ENCODE data around the gene ETFA. TPM values are rescaled to one million over a fixed set of nuclear protein-coding genes. Genes with fewer than 3 reads are reported as not detected.

The ETFA gene
- polyA plus RNA-seq, 2 donors = 43.5 to 111 TPM

DNA sequence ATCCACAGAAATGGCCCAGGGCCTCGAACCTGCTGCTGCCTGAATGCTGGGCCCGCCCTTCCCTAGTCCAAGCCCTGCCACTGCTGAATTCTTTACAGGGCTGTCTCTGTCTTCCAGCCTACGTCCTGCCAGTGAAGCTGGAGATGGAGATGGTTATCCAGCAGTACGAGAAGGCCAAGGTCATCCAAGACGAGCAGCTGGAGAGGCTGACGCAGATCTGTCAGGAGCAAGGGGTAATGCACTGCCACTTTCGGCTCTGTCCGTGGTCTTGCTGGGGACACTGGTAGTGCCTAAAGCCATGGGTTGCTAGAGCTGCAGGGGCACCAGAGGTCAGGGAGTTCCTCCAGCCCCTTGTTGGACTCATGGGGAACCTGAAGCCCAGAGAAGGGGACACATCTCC is 135.8 kb downstream of the ETFA start:
- H3K36me3 ChIP-seq (ENCODE audit: control insufficient read depth in 2 of 2, insufficient read depth in 2 of 2, low read length in 1 of 2) = no peaks in the 10 kb centered on the region
- H3K4me1 ChIP-seq (ENCODE audit: control insufficient read depth in 2 of 2, insufficient read depth in 2 of 2, low read length in 1 of 2) = peaks cover 2 to 10% of the 10 kb centered on the region in 2 donors
- no peaks in the 10 kb centered on the region for H3K27me3 ChIP-seq (ENCODE audit: control insufficient read depth in 1 of 2, insufficient read depth in 2 of 2, low read length in 2 of 2)
- no peaks in the 10 kb centered on the region for H3K9me3 ChIP-seq (ENCODE audit: control insufficient read depth in 2 of 2, insufficient read depth in 1 of 2, low read depth in 1 of 2, low read length in 1 of 2)
- H3K4me3 ChIP-seq (ENCODE audit: low read depth in 1 of 2, low read length in 2 of 2) = no peak overlapping the region
- WGBS, 2 donors = 90 to 93% methylated on average over 8 of the region's 8 CpGs
- H3K27ac ChIP-seq (ENCODE audit: low read depth in 2 of 2, low read length in 1 of 2) = no peak overlapping the region

DNA sequence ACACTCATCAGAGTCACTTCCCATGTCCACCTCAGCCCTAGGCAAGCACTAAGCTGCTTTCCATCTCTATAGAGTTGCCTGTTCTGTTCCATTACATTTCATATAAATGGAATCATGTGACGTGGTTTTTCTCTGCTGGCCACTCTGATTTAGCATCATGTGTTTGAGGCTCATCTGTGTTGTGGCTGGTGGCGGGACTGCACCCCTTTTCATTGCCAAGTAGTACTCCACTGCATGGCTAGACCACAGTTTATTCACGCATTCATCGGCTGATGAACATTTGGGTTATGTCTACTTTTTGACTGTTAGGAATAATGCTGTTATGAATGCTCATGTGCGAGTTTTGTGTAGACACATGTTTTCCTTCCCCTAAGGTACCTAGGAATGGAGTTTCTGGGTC is 136.6 kb downstream of the ETFA start:
- 89 to 93% methylated on average over 5 of the region's 5 CpGs for WGBS, 2 donors
- H3K27ac ChIP-seq (ENCODE audit: low read depth in 2 of 2, low read length in 1 of 2) = no peak overlapping the region
- H3K27me3 ChIP-seq (ENCODE audit: control insufficient read depth in 1 of 2, insufficient read depth in 2 of 2, low read length in 2 of 2) = no peaks in the 10 kb centered on the region
- no peaks in the 10 kb centered on the region for H3K36me3 ChIP-seq (ENCODE audit: control insufficient read depth in 2 of 2, insufficient read depth in 2 of 2, low read length in 1 of 2)
- H3K4me3 ChIP-seq (ENCODE audit: low read depth in 1 of 2, low read length in 2 of 2) = no peak overlapping the region
- H3K4me1 ChIP-seq (ENCODE audit: control insufficient read depth in 2 of 2, insufficient read depth in 2 of 2, low read length in 1 of 2) = peaks cover 2 to 10% of the 10 kb centered on the region in 2 donors
- no peaks in the 10 kb centered on the region for H3K9me3 ChIP-seq (ENCODE audit: control insufficient read depth in 2 of 2, insufficient read depth in 1 of 2, low read depth in 1 of 2, low read length in 1 of 2)

DNA sequence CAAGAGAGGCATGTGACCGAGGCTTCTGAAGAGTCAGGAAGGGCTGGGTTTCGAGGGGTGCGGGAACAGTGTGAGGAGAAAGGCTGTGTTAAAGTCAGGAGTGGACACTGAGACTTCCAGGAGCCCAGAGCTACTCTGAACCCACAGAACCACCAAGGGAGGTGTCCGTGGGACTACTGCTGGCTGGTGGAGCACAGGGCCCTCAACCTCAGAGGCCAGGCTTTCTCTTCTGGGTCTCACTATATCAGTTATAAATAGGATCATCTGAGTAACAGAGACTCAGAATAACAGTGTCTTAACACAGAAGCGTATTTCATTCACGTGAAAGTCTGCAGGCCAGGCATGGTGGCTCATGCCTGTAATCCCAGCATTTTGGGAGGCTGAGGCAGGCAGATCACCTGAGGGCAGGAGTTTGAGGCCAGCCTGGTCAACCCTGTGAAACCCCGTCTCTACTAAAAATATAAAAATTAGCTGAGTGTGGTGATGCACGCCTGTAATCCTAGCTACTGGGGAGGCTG is 137.9 kb downstream of the ETFA start:
- WGBS, 2 donors = 85 to 87% methylated on average over 8 of the region's 8 CpGs
- peaks cover 2 to 9% of the 10 kb centered on the region in 2 donors for H3K4me1 ChIP-seq (ENCODE audit: control insufficient read depth in 2 of 2, insufficient read depth in 2 of 2, low read length in 1 of 2)
- H3K27ac ChIP-seq (ENCODE audit: low read depth in 2 of 2, low read length in 1 of 2) = no peak overlapping the region
- no peaks in the 10 kb centered on the region for H3K36me3 ChIP-seq (ENCODE audit: control insufficient read depth in 2 of 2, insufficient read depth in 2 of 2, low read length in 1 of 2)
- no peak overlapping the region for H3K4me3 ChIP-seq (ENCODE audit: low read depth in 1 of 2, low read length in 2 of 2)
- no peaks in the 10 kb centered on the region for H3K9me3 ChIP-seq (ENCODE audit: control insufficient read depth in 2 of 2, insufficient read depth in 1 of 2, low read depth in 1 of 2, low read length in 1 of 2)
- no peaks in the 10 kb centered on the region for H3K27me3 ChIP-seq (ENCODE audit: control insufficient read depth in 1 of 2, insufficient read depth in 2 of 2, low read length in 2 of 2)

DNA sequence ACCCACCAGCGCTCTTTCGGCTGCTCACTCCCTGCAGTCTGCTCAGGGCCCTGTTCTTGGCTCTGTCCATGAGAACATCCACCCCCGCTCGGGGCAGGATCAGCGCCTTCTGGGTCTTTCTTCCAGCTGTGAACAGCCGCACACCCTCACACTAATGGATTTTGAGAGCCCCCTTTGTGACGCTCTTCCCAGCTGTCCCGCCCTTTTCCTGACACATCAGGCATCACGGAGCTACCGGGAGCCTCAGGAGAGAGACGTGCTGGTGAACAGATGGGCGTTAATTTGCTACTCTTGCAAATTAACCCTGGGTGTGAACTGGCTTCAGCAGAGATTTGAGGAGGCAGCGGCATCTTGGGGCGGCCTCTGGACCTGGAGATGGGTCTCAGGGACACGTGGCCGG is 138.5 kb downstream of the ETFA start:
- 67 to 71% methylated on average over 16 of the region's 16 CpGs for WGBS, 2 donors
- Histone ChIP-seq H3K27ac (ENCODE audit: low read depth in 2 of 2, low read length in 1 of 2) (no peak overlapping the region), H3K36me3 (ENCODE audit: control insufficient read depth in 2 of 2, insufficient read depth in 2 of 2, low read length in 1 of 2) (no peaks in the 10 kb centered on the region)

DNA sequence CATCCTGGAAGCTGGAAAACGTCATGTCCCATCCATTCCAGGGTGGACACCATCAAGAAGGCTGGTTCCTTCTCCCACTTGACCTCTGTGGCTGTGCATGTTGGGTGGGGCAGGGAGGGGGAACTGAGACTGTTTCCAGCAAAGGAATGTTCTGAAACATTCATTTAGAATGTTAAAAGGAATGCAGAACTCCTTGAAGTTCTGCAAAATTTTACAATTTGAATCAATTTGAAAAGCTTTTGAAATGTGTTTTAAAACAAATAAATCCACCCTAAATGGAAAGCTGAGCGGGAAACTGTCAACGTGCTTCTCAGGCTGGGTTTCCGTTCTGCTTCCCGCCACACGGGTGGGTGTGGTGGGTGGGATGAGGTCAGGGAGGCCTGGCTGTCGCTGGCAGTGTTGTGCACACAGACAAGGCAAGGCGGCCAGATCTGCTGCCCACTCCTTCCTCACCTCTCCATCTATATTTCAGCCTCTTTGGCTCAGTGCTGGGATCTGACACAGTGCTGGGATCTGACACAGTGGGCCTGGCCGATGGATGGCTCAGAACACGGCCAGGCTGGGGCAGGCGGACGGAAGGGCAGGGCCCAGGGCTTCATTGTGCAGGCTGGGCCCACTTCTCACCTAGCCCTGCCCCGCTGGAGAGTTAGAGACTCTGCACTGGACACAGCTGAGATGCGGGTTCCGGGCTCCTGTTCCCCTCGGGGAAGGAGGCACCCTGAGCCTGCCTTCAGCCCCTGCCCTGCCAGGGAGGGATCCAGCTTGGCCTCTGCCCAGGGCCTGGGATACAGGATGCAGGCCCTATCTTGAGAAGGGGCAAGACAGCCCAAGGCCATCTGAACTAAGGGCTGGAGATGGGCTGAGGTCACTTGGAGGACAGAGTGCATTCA is 141.1 kb downstream of the ETFA start:
- no peak overlapping the region for H3K4me3 ChIP-seq (ENCODE audit: low read depth in 1 of 2, low read length in 2 of 2)

More for the DNA sequence above, 138.5 kb downstream of the ETFA start:
- no peaks in the 10 kb centered on the region for H3K9me3 ChIP-seq (ENCODE audit: control insufficient read depth in 2 of 2, insufficient read depth in 1 of 2, low read depth in 1 of 2, low read length in 1 of 2)
- no peaks in the 10 kb centered on the region for H3K27me3 ChIP-seq (ENCODE audit: control insufficient read depth in 1 of 2, insufficient read depth in 2 of 2, low read length in 2 of 2)
- peaks cover under 1 to 4% of the 10 kb centered on the region in 2 donors for H3K4me1 ChIP-seq (ENCODE audit: control insufficient read depth in 2 of 2, insufficient read depth in 2 of 2, low read length in 1 of 2)
- H3K4me3 ChIP-seq (ENCODE audit: low read depth in 1 of 2, low read length in 2 of 2) = no peak overlapping the region

DNA sequence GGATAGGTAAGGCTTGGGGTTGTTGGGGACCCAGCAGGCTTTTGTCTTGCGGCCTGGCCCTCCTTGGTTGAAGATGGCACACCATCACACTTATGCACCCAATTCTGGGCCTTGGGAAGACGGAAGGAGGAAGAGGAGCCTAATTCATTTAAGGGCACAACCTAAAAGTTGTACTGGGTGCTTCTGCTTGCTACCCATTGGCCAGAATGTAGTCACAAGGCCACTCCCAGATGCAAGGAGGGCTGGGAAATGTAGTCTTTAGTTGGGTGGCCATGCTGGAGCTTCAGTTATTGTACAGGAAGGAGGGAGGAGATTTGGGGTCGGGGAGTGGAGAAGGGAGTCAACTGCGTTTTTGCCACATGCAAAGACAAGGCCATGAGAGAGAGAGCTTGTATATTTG is 142.3 kb downstream of the ETFA start:
- Histone ChIP-seq H3K9me3 (ENCODE audit: control insufficient read depth in 2 of 2, insufficient read depth in 1 of 2, low read depth in 1 of 2, low read length in 1 of 2) (no peaks in the 10 kb centered on the region), H3K27me3 (ENCODE audit: control insufficient read depth in 1 of 2, insufficient read depth in 2 of 2, low read length in 2 of 2) (no peaks in the 10 kb centered on the region), H3K36me3 (ENCODE audit: control insufficient read depth in 2 of 2, insufficient read depth in 2 of 2, low read length in 1 of 2) (no peaks in the 10 kb centered on the region), H3K27ac (ENCODE audit: low read depth in 2 of 2, low read length in 1 of 2) (no peak overlapping the region), H3K4me1 (ENCODE audit: control insufficient read depth in 2 of 2, insufficient read depth in 2 of 2, low read length in 1 of 2) (no peaks in the 10 kb centered on the region), H3K4me3 (ENCODE audit: low read depth in 1 of 2, low read length in 2 of 2) (no peak overlapping the region)
- 77 to 81% methylated on average over 4 of the region's 4 CpGs for WGBS, 2 donors

More for the DNA sequence above, 141.1 kb downstream of the ETFA start:
- Histone ChIP-seq H3K9me3 (ENCODE audit: control insufficient read depth in 2 of 2, insufficient read depth in 1 of 2, low read depth in 1 of 2, low read length in 1 of 2) (no peaks in the 10 kb centered on the region), H3K4me1 (ENCODE audit: control insufficient read depth in 2 of 2, insufficient read depth in 2 of 2, low read length in 1 of 2) (no peaks in the 10 kb centered on the region), H3K36me3 (ENCODE audit: control insufficient read depth in 2 of 2, insufficient read depth in 2 of 2, low read length in 1 of 2) (no peaks in the 10 kb centered on the region), H3K27me3 (ENCODE audit: control insufficient read depth in 1 of 2, insufficient read depth in 2 of 2, low read length in 2 of 2) (no peaks in the 10 kb centered on the region), H3K27ac (ENCODE audit: low read depth in 2 of 2, low read length in 1 of 2) (peak overlapping the region in 1 of 2 donors; percentile 29)
- WGBS, 2 donors = 80% methylated on average over 16 of the region's 16 CpGs

DNA sequence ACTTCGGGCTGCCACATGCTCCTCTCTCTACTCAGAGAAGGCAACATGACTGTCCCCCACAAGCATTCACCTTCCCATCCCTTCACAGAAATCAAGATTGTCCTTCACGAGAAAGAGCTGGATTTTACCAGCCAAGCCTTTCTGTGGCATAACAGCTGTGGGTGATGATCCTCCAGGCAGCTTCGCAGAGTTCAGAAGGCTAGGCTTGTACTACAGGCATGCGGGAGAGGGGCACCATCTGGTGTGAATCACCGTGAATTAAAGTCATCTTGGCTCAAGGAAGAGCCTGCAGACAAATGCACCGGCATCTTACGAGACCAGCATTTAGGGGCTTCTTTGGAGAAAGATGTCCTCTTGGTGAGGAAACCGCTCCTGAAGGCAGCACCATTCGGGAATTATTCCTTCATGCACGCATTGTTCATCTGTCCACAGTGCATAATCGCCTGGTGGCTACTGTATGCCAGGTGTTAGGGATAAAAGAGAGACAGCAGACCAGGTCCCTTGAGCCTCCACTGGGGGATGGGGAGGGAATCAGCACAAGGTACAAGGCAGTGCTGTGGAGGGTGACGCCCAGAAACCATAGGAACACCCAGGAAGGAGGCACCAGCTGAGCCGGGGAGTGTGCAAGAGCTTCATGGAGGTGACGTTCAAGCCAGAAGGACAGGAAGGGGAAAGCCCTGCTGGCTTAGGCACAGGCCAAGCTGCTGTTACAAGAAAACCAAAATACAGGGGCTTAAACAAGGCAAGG is 142.9 kb downstream of the ETFA start:
- Histone ChIP-seq H3K27ac (ENCODE audit: low read depth in 2 of 2, low read length in 1 of 2) (no peak overlapping the region), H3K9me3 (ENCODE audit: control insufficient read depth in 2 of 2, insufficient read depth in 1 of 2, low read depth in 1 of 2, low read length in 1 of 2) (no peaks in the 10 kb centered on the region), H3K4me1 (ENCODE audit: control insufficient read depth in 2 of 2, insufficient read depth in 2 of 2, low read length in 1 of 2) (peaks cover 0 to 2% of the 10 kb centered on the region in 2 donors), H3K4me3 (ENCODE audit: low read depth in 1 of 2, low read length in 2 of 2) (no peak overlapping the region), H3K27me3 (ENCODE audit: control insufficient read depth in 1 of 2, insufficient read depth in 2 of 2, low read length in 2 of 2) (no peaks in the 10 kb centered on the region), H3K36me3 (ENCODE audit: control insufficient read depth in 2 of 2, insufficient read depth in 2 of 2, low read length in 1 of 2) (no peaks in the 10 kb centered on the region)
- WGBS, 2 donors = 86 to 87% methylated on average over 14 of the region's 14 CpGs

DNA sequence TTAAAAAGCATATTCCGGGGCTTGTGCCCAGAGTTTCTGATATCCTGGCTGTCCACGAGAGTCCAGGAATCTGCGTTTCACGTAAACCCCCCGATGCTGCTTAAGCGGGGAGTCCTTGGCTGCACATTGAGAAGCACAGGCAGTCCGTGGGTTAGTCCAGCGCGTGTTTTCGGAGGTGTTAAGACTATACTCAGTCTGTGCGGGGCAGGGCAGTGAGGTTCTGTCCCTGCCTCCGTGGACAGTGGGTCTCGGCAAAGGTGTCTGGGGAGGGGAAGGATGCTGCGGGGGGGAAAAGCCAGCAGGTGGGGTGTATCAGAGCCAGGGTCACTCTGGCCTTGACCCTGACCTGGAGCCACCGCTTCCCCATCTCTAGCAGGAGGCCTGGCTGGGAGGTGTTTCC is 145.3 kb downstream of the ETFA start:
- H3K4me1 ChIP-seq (ENCODE audit: control insufficient read depth in 2 of 2, insufficient read depth in 2 of 2, low read length in 1 of 2) = peaks cover 2 to 12% of the 10 kb centered on the region in 2 donors
- H3K36me3 ChIP-seq (ENCODE audit: control insufficient read depth in 2 of 2, insufficient read depth in 2 of 2, low read length in 1 of 2) = no peaks in the 10 kb centered on the region
- H3K27me3 ChIP-seq (ENCODE audit: control insufficient read depth in 1 of 2, insufficient read depth in 2 of 2, low read length in 2 of 2) = no peaks in the 10 kb centered on the region
- WGBS, 2 donors = 93% methylated on average over 15 of the region's 15 CpGs
- H3K9me3 ChIP-seq (ENCODE audit: control insufficient read depth in 2 of 2, insufficient read depth in 1 of 2, low read depth in 1 of 2, low read length in 1 of 2) = no peaks in the 10 kb centered on the region
- H3K4me3 ChIP-seq (ENCODE audit: low read depth in 1 of 2, low read length in 2 of 2) = no peak overlapping the region
- no peak overlapping the region for H3K27ac ChIP-seq (ENCODE audit: low read depth in 2 of 2, low read length in 1 of 2)

Data from esophagus (tissue), 2 donors.